GM18519 (cell line): ENCODE results near the gene PRDX1.
"Not testable (repeated sequence)": the region's sequence is repeated elsewhere in the genome, so short reads cannot be mapped to it uniquely, and the experiment has no call there.

Experiments
- ATAC-seq: cut with Tn5 transposase; IDR thresholded peaks from one replicate; pipeline ENCODE4 v1.9.1; 2021; ENCODE audit warnings: mild to moderate bottlenecking, moderate library complexity; ENCODE audit not compliant: unreplicated experiment, low FRiP score

PRDX1 gene

DNA sequence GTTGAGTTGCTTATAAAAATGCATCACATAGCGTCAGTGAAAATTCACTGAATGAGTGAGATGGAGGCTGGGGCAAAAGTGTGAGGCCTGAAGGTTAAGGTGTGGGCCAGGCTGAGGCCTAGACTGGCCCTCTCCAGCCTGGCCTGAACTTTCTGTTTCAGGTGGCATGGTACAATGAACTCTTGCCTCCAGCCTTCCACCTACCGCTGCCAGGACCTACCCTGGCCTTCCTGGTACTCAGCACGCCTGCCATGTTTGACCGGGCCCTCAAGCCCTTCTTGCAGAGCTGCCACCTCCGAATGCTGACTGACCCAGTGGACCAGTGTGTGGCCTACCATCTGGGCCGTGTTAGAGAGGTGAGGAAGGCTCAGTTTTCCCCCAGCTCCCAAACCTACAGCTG is 14.5 kb downstream of the PRDX1 start:
- no peak for ATAC-seq

DNA sequence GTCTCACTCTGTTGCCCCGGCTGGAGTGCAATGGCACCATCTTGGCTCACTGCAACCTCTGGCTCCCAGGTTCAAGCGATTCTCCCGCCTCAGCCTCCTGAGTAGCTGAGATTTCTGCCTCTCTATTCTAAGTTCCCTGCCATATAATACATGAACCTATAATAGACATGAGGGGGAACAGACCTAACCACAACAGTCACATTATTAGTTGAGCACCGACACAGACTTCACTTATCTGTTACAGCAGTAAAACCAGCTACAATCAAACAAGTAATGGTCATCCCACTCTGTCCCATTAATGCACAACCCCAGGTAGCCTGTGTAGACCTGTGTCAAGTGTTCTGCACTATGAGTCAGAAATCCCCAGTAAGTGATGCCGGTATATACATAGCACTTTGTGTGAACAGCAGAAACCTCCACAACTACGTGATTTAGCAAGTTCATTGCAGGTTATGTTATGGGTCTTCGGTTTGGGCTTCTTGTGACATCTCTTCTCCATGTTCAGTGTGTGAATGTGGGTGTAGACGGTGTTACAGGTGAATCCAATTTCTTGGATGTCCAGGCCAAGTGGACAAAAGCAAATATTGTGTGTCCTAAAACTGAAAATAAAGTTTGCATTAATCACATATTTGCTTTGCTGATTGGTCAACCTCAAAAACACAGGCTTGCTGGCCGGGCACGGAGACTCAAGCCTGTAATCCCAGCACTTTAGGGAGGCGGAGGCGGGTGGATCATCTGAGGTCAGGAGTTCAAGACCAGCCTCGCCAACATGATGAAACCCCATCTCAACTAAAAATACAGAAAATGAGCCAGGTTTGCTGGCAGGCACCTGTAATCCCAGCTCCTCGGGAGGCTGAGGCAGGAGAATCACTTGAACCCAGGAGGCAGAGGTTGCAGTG is 18.0 kb downstream of the PRDX1 start:
- no peak for ATAC-seq

DNA sequence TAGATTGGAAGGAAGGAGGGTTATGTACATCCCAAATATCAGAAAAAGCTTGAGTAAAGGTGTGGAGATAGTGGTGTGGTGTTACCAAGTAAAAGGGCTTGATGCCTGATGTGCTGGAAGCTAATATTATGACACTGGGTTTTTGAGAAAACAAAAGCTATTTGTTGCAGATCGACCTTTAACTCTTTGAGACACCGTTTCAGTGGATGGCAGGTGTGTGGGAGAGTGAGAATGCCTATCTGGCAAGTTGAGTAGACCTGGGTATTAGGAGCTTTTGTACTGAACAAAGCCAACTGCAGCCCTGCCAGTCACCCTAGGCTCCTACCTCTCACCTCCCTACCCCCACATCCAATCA is 20.2 kb downstream of the PRDX1 start:
- ATAC-seq, result no peak

DNA sequence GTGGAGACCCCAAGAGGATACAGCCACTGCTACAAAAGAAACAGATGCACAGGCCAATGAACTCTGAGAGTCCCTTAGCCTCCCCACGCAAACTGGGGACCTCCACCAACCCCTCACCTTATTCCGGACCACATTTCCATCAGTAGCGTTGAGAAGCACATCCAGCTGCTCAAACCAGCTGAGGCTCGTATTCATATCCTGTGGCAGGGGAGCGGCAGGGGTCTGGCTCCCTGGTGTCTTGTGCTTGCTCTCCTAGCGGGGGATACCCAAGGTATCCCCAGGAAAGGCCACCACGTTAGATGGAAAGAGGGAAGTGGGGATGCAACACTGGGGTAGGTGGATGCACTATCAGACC is 22.3 kb downstream of the PRDX1 start:
- ATAC-seq, result no peak

DNA sequence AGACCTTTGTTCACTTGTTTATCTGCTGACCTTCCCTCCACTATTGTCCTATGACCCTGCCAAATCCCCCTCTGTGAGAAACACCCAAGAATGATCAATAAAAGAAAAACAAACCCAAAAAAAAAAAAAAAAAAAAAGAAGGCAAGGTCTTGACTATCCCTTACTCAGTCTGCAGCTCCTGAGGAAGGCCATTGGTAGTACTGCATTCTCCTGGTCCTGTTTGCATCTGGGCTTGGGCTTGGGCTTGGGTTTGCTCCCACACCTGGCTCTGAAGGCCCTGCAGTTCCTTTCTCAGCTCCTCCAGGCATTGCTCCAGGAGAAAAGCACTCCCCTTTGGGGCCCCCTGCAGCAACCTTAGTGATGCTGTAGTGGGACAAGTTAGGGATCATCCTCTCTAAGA is 23.4 kb downstream of the PRDX1 start:
- no peak for ATAC-seq

DNA sequence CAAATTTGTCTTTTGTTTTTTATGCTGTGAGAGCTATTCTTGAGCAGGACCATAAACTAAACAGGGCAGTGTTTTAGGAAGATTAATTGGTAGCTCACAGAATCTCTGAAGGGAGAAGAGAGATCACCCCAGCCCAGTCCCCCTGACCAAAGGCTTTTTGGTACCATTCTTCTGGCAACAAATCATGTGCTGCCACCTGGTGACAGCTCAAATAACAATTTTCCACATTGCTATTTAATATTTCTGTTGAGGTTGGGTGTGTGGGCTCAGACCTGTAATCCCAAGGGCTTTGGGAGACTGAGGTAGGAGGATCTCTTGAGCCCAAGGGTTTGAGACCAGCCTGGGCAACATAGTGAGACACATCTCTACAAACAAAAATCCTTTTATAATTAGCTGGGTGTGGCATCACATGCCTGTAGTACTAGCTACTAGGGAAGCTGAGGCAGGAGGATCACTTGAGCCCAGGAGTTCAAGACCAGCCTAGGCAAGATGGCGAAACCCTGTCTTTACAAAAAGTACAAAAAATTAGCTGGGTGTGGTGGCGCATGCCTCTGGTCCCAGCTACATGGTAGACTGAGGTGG is 28.5 kb downstream of the PRDX1 start:
- ATAC-seq, result no peak

DNA sequence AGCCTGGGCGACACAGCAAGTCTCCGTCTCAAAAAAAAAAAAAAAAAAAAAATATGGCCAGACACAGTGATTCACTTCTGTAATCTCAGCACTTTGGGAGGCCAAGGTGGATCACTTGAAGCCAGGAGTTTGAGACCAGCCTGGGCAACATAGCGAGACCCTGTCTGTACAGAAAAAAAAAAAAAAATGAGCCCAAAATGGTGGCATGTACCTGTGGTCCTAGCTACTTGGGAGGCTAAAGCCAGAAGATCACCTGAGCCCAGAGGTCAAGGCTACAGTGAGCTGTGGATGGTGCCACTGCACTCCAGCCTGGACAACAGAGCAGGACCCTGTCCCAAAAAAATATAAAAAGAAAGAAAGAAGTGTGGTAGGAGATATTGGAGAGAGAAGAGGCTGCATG is 29.0 kb downstream of the PRDX1 start:
- ATAC-seq, result no peak

DNA sequence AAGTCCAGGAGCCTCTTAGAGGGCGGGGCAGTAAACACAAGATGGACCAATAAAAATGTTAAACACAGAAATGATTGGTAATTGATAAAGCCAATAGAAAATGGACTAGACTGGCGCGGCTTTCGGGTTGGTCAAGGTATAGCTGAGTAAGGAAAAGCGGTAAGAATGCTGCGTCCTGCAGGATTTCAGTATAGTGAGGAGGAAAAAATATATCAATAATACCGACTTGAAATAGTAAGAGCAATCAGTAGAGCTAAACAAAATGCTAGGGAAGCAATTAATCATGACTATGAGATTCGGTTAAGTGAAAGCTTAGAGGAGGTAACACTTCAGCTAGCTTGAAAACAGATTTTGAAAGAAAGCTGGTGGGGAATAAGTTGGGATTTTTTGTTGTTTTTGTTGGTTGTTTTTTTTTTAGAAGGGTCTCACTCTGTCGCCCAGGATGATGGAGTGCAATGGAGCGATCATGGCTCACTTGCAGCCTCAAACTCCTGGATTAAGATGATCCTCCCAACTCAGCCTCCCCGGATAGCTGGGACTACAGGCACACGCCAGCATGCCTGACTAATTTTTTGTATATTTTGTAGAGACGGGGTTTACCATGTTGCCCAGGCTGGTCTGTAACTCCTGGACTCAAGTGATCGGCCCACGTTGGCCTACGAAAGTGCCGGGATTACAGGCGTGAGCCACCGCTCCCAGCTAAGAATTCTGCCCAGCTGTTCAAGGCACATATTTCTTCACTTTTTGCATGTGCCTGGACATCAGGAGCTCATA is 30.0 kb downstream of the PRDX1 start:
- ATAC-seq, result no peak

DNA sequence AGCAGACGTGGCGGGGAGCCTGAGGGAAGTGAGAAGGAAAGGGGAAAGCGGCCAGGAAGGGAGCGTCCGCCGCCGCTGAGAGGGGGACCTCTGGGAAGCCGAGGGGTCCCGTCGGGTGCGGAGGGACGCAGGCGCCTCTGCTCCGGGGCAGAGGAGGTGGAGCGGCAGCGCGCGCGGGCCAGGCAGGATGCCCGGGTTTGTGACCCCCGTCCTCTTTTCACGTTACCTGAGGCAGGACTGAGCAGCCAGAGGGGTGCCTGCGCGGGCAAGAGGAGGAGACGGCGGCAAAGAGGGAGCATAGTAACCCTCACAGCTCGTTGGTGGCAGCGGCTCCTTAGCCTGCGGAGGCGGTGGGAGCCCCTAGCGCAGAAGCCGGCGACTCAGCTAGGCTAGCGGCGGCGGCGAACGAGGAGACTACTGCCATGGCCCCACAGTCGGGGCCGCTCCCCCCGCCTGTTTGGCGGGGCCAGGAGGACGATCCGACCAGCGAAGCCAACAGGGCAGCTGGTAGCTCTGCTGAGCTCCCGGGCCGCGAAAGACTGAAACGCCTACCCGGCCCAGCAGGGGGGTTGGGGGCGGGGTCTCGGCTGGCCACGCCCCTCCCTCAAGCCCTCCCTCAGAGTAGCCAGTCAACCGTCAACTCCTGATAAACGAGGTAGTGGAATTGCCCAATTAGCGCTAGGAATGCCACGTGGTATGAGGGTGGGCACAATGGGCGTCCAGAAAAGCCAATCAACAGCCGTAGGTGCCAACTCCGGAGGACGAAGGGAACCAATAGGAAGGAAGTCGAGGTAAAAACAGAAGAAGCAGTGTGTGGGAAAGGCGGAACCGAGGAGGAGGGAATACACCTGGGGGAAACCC is 30.8 kb downstream of the PRDX1 start, which contains the start of gene TESK2:
Gene TESK2 (minus strand): TSS at position 538 of the 861 bp plus-strand sequence. CDS start 33,378 bp downstream, outside the sequence.
- peak; percentile 79 for ATAC-seq

DNA sequence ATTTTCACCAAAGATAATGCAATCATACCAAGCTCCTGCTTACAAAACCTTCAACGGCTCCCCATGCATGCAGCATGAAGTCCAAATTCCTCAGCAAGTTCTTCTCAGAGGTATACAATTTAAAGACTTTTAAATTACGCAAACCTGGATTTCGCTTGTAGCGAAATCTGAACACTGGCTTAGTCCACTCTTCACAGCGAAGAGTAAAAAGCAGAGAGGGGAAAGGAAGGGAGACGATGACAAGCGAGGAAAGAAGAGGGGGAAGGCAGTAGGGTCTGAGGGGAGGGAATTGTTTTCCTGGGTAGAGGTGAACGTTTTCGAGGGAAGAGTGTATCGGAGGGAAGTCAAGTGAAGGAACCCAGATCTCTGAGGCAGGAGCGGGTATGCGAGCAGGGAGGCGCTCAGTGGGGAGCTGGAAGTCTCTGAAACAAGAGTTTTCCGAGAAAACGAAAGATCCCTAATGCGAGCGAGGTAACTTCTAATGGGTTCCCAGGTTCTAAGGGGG is 31.5 kb downstream of the PRDX1 start:
- no peak for ATAC-seq

DNA sequence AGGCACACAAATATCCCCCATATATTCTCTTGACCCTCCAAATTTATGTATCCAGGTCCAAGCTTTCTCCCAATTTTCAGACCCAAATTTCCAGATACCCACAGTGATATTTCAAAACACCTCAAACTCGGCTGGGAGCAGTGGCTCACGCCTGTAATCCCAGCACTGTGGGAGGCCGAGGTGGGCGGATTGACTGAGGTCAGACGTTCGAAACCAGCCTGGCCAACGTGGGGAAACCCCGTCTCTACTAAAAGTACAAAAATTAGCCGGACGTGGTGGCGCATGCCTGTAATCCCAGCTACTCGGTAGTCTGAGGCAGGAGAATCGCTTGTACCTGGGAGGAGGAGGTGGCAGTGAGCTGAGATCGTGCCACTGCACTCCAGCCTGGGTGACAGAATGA is 32.3 kb downstream of the PRDX1 start:
- ATAC-seq, result not testable (repeated sequence)

DNA sequence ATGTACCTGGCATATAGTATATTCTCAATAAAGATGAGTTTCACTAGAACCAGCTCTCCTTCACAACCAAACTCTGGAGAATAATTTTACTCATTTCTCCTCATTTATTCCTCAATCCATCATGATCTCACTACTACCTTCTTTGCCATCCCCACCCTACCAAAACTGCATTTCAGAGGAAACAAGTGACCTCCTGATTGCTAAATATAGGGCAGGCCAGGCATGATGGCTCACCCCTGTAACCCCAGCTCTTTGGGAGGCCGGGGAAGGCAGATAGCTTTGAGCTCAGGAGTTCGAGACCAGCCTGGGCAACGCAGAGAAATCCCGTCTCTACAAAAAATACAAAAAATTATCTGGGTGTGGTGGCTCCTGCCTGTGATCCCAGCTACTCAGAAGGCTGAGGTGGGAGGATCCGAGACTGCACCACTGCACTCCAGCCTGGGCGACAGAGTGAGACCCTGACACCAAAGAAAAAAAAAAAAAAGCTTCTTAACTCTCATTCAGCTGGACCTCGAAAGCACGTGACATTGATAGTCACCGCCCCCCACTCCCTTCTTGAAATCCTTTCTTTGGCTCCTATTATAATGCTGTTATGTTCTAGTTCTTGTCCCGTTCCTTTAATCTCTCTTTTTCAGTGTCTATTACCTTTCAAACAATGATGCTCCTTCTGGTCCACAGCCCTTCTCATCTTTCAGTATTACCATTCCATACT is 32.9 kb downstream of the PRDX1 start:
- no peak for ATAC-seq

DNA sequence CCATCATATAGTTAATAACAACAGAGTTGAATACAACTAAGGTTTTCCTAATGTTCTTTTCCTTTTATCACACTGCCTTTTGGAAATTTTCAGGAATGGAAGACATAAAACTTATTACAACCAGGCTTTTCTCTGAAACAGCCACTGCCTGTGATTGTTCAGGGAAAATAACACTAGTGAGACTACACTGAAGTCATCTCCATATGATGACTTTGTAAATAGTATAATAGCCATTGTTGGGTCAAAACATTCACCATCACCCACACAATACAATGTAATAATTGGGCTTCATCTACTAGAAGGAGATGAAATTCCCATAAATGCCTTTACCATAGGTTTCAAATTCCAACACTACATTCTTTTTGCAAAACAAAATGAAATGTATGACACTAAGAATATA is 35.7 kb downstream of the PRDX1 start:
- no peak for ATAC-seq

DNA sequence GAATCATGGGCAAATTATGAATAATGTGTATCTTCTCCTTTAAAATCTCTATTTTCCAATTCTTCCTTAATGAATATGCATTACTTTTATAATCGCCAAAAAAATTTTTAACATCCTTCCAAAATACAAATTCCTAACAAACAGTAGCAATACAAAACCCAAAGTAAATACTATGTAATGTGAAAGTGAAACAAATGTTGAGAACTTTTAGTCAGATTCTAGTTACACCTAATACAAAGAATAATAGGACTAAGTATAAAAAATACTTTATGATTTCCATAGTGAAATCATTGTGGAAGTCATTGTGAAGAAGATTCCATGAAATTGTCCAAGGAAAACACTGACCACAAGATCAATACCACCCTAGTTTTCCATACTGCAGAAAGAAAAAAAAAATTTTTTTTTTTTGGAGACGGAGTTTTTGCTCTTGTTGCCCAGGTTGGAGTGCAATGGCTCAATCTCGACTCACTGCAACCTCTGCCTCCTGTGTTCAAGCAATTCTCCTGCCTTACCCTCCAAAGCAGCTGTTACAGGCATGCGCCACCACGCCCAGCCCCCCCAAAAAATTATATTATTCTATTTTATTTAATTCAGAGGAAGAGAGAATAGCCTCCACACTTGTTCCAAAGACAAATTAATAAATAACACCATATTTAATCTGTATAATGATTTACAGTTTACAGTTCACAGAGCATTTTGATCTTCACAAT is 42.5 kb downstream of the PRDX1 start:
- ATAC-seq, result no peak

DNA sequence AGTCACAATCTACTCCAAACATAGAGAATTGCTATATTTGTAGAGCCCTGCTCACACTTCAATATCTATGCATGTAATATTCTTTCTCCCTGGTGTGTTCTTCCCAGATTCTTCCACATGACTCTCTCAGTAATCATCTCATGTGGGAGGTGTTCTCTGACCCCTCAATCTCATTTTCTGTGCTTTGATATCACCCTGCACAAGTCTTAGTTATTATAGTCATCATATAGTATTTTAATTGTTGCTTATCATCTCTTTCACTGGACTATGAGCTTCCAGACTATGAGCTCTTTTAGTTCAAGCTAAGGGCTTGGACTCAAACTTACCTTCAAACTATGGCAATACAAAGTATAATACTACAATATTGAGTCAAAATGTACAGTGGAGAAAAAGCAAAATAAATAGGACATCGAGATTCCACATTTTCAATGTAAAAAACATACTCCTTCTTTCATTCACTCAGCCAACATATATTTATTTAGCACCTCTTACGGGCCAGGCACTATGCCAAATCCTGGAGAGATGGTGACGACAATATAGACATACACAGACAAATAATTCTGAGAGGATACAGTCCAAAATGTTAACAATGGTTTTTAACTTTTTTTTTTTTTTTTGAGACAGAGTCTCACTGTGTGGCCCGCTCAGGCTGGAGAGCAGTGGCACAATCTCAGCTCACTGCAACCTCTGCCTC is 43.4 kb downstream of the PRDX1 start:
- no peak for ATAC-seq

DNA sequence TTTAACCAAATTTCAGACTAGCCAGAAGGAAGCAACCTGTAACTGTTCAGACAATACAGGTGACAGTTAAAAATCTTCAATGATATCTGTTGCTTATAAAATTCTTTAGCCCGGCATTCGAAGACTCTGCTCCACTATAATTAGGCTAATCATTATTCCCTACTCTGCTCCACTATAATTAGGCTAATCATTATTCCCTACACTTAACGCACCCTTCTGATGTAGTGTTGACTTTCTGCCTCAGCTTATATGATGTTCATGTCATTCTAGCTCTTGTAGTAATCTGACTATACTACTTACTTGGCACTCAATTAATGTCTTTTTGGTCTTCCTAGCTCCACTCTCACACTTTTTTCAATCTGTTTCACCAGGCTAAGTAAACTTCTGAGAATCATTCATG is 44.0 kb downstream of the PRDX1 start:
- ATAC-seq, result no peak

DNA sequence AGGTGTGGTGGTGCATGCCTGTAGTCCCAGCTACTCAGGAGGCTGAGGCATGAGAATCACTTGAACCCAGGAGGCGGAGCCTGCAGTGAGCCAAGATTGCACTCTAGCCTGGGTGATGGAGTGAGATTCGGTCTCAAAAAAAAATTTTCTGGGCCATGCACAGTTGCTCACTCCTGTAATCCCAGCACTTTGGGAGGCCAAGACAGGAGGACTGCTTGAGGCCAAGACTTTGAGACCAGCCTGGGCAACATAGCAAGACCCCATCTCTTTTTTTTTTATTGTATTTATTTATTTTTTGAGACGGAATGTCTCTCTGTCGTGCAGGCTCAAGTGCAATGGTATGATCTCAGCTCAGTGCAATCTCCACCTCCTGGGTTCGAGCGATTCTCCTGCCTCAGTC is 47.5 kb downstream of the PRDX1 start:
- not testable (repeated sequence) for ATAC-seq

DNA sequence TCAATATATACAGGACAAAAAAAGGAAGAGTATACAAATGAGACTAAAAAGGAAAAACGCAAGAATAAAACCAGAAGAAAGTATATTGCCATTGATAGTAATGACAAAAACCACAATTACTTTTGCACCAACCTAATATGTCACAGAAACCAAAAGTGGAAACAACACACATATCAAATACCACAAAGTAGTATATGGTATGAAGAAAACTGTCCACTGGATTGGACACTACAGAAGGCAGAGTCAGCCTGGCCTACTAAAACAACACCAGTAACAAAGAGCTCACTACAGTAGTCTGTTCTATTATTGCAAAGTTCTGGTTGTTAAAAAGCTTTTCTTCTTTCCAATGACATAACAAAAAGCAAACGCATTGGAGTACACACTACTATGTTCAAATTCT is 48.4 kb downstream of the PRDX1 start:
- no peak for ATAC-seq
